ENCODE data around the gene PTTG1IP2.
A peak's percentile ranks its signal among the peaks of the same experiment; 100 is the strongest.
"Not testable (repeated sequence)": the region's sequence is repeated elsewhere in the genome, so short reads cannot be mapped to it uniquely, and the experiment has no call there.

Gene PTTG1IP2

GRCh38 chr7:90469554-90469953 is at the start of gene PTTG1IP2:
TSS of gene PTTG1IP2 (plus strand) at chr7:90469639. CDS start at chr7:90469787, 148 bp downstream.
- DNase-seq (ENCODE audit: low read depth): no peak

DNA sequence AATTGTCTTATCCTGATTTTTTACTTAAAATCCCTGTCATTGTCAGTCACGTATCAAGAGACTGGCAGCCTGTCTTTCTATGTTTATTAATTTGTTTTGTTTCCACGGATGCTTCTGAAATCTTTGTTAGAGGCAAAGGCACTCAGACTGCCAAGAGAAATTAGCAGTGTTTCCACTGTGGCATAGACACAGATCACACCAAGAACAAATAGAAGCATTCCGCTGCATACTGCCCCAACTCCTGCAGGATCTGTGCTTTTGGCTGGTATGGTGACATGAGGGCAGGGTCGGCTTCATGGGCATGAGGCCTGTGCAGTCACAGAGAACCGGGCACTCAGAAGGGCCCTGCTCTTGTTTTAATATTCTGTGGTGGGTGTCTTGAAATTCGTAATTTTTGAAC is 47.8 kb upstream of the PTTG1IP2 start:
- no peak for DNase-seq (ENCODE audit: low read depth)

GRCh38 chr7:90424720-90425119 is 44.7 kb upstream of the PTTG1IP2 start:
- no peak for DNase-seq (ENCODE audit: low read depth)

DNA sequence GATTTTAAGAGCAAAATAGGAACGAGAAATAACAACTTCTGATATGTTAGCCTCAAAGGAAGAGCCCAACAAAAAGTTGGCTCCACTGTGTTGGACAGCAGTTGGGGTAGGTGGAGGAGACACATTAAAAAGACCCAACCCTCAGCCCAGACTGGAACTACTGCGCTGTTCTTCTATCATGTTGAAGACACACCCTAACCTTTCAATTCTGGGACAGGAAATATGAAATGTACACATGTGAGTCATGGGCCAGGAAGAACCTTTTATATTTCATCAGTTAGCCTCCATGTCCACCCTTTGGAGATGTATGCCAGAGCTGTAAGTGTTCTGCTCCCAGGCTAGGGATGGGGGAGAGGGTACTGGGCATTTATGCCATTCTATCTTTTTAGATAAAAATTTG is 44.1 kb upstream of the PTTG1IP2 start:
- DNase-seq (ENCODE audit: low read depth): no peak

GRCh38 chr7:90430614-90431460 is 38.6 kb upstream of the PTTG1IP2 start:
- no peak for DNase-seq (ENCODE audit: low read depth)

DNA sequence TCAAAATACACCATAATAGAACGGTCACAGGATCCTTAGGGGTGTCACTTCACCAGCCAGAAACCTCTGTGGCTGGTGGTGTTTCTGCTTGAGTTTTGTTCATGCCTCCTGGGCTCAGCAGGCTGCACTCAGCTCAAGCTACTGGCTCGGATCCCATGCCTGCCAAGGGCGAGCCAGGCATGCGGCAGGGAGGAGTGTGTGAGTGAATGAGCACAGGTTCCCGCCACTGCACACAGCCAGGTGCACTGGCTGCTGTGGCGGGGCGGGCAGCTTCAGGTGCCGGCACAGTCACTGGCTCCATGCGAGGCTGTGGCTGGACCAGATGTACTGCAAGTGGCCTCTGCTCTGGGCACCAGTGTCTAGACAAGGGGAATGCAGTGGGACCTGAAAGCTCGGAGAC is 36.7 kb upstream of the PTTG1IP2 start:
- DNase-seq (ENCODE audit: low read depth): no peak

DNA sequence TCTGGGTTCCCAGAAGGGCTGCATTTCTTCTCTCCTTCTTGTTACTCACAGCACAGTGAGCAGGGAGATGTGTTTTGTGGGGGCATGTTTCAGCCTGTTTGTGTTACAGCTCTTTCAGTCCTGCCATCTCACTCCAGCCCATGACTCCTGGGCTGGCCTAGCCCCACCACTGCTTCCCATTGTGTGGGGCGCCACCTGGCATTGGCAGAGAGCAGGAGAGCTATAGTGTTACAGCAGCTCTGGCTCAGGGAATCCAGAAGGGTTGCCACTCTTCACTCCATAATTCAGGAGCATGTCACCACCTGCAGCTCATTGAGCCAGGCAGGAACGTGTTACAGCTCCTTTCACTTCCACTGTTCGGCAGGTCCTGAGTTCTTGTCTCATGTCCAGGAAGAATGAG is 36.2 kb upstream of the PTTG1IP2 start:
- no peak for DNase-seq (ENCODE audit: low read depth)

GRCh38 chr7:90445633-90446032 is 23.8 kb upstream of the PTTG1IP2 start:
- no peak for DNase-seq (ENCODE audit: low read depth)

- DNase-seq (ENCODE audit: low read depth): no peak
Measured at GRCh38 chr7:90446137-90446899, 23.1 kb upstream of the PTTG1IP2 start.

DNA sequence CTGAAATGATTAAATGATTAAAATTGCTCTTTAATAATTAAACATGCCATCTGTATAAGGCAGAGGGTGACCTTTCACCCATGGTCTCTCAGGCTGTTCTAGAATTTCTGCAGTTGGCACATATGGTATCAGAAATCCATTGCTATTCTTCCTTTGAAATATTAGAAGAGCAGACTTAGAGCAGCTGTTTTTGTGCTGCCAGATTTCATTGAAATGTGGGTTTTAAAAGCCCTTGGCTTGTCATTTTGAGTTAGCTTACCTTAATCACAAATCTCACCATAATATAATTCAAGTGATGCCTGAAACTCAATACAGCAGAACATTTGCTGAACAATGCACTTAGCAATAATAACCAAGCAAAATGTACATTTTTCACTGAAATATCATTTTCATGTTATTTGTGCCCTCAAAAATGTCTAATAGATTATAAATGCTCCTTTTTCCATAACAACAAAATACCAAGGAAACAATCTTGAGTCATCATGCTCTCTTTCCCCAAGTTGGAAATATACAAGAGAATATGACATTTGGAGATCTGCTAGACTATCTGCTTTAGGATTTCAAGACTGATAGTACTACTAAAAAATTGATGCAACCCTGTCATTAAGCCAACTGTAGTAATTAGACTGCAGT is 16.1 kb upstream of the PTTG1IP2 start:
- no peak for DNase-seq (ENCODE audit: low read depth)

DNA sequence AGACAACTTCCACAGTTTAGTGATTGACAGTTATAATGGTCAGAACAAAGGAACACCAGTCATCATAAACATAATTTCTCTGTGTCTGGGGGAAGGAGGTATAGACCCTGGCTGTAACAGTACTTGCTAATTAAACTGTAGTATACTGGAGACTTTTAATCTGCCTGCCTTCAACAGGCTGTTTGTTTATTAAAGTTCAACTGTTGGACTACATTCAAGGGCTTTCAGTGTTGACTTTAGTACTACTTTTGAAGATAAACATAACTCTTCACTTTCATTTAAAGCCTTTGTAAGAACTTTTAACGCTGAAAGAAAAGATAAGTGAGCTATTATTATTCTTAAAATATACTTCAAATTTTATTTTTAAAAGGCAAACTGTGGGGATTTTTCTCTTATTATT is 15.5 kb upstream of the PTTG1IP2 start:
- DNase-seq (ENCODE audit: low read depth): no peak

DNA sequence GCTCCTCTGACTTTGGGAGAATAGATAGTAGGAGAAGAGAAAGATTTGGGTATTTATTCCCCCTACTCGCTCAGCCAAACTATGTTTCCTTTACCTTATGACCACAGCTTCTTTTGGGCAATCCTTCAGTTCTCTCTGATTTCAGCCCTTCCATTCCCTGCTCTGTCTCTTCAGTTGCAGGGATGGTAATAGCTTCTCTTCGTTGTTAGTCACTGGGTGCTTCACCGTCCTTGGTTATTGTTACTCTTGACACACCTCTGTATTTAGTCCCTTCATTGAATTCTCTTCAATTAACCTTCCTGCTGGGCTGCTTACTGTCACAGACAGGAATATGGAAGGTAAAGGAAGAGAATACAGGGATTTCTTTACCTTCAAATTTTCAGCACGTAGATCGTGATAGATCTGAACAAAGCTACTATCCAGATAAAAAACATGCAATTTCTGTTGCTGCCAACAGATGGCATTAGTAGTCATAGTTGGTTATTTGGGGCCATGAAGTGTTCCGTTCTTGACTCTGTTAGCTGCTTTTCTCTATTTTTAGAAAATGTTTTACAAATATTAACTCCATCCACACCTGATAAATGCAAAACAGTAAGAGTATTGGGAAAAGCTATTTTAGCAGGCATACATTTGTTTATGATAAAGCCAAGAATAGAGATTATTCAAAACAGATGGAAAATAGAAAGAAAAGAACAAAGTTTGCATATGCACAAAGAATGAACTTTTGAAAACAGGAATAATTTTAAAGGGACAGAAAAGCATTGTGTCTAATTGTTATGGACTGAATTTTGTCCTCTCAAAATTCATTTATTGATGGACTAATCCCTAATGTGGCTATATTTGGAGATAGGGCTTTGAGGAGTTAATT is 14.0 kb upstream of the PTTG1IP2 start:
- DNase-seq (ENCODE audit: low read depth): peak; percentile 24

DNA sequence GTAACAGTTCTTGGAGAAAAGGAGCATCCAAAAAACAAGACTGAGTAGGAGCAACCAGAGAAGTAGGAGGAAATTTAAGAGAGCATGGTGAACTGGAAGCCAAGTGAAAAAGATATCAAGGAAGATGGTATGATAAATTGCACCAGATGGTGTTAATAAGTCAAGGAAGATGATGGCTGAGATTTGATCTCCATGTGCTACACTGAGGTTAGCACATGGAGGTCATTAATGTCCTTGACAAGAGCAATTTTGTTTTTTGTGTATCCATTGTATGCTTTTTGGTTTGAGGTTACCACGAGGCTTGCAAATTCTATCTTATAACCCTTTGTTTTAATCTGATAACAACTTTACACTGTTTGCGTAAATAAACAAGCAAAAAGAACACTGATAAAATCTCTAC is 11.3 kb upstream of the PTTG1IP2 start:
- DNase-seq (ENCODE audit: low read depth): no peak

GRCh38 chr7:90459888-90460287 is 9.6 kb upstream of the PTTG1IP2 start:
- DNase-seq (ENCODE audit: low read depth): no peak

DNA sequence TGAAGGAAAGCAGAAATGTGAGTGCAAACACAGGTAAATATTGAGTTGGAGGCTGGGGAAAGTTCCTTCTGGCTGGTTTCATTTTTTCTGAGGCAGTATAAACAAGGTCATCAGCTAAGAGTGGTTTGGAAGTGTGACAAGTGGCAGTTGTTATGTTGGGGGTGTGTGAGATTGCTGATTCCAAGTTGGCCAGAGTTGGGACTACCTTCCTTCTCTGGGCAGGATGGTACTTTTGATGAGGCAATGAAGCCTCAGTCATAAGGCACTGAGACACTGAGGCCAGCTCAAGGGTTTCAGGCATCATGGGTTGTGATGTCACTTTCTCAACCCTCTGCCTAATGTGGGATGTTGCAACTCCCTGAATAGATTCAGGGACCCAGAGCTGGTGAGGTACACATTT is 8.2 kb upstream of the PTTG1IP2 start:
- no peak for DNase-seq (ENCODE audit: low read depth)

- DNase-seq (ENCODE audit: low read depth): not testable (repeated sequence)
Measured at GRCh38 chr7:90463151-90463628, 6.2 kb upstream of the PTTG1IP2 start.

DNA sequence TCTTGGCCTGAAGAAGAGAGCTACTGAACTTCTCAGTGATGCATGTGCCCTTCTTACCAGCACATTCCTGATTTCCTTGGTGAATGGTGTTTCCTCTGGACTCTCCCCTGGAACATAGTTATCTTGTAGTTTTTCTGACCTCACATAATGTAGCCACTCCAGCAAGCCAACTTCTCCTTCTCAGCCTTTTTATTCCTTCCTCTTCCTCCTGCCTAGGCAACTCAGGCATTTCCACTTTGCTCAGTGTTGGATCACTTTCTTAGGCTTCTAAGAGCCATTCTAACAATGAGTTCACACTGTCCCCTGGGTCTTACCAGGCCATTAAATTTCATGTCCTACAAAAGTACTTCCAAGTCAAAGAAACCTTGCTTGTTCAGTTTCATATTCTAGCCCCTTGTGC is 3.6 kb upstream of the PTTG1IP2 start:
- DNase-seq (ENCODE audit: low read depth): no peak

GRCh38 chr7:90472805-90473540 is 3.5 kb downstream of the PTTG1IP2 start:
- DNase-seq (ENCODE audit: low read depth): no peak

GRCh38 chr7:90473814-90474213 is 4.4 kb downstream of the PTTG1IP2 start:
- no peak for DNase-seq (ENCODE audit: low read depth)

DNA sequence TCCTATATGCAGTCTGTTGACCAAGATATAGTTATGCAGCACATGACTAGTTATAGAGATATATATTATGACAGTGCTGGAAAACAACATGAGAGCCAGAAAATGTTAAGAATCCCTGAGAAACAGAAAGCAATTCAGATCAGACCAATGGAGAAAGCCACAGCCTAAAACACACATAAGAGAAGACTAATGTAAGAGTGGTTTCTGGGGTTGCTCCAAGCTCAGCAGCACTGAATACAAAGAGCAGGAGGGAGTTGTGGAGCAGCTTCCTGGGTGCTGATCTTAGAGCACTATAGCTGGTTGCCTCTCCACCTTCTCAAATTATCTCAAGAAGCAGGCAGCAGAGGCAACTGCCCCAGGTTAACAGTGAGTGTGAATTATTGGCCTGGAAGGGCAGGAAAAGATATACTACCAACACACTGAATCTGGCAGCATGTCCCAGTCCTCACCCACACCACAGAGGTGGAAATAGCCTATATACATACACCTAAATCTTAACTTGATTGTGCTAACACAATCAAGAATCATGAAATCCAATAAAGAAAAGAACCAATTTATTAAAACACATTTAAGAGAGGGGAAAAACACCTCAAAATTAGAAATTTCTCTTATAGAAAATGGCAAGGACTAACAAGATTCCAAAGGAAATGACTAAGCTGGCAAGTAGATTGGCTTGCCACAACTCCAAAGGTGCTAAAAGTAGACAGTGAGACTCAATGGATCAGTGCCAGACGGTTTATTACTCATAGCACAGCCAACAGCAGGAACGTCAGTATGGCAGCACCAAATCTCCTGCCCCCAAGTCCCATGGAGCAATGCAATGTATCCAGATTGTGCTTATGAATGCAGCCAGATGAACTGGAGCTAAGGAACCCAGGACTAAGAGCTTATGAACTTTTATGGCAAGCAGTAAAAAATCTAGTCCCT is 5.1 kb downstream of the PTTG1IP2 start:
- DNase-seq (ENCODE audit: low read depth): peak; percentile 75
